Measurements from ENCODE around the gene FRAS1.

DNA sequence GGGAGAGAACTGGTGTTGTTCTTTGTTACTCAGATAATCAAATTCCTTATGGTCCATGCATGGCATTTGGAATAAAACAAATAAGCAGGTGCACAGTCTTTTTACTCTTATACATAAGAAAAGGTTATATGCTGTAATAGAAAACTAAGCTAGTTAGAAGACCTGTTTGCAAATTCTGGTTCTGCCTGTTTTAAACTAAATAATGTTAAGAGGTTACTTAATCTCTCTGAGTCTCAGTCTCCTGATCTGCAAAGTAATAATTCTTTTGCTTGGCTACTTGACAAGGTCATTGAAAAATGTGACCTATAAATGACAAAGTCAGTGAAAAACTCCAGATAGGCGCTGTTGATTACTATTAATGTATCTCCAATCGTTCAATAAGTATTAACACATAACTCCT, 451.9 kb downstream of the FRAS1 start:
- TF ChIP-seq POLR2AphosphoS5 (IDR thresholded peaks at IDR 0.05; ENCODE audit: borderline replicate concordance, low read depth, low read length) (no peak), EZH2 (IDR thresholded peaks at IDR 0.05) (no peak), FOXP2 (optimal IDR thresholded peaks at IDR 0.05; ENCODE audit: control extremely low read depth, extremely low read length, insufficient read depth) (no peak)
